B cell (primary cell): ENCODE results near the gene ATRIP. TPM values are rescaled to one million over a fixed set of nuclear protein-coding genes. Genes with fewer than 3 reads are reported as not detected.

Source experiments
- ATAC-seq: fragments of 200-7000 bp; cut with Tn5 transposase; one replicate; pipeline ENCODE4 v1.10.0; 2021; ENCODE audit warnings: low read depth, mild to moderate bottlenecking, moderate number of reproducible peaks, moderate library complexity
- CTCF ChIA-PET: fragments of 350-600 bp; sonication (Branson Sonifier 250); formaldehyde crosslinking; loops from one replicate; lab custom pipeline; 2021; ENCODE audit warnings: antibody characterized with exemption, inconsistent platforms; lab: Charles Lee
- POLR2A ChIA-PET: fragments of 350-600 bp; sonication (Branson Sonifier 250); formaldehyde crosslinking; loops from one replicate; lab custom pipeline; 2021; ENCODE audit warnings: antibody characterized with exemption; lab: Charles Lee
- DNase-seq: peaks from one replicate; pipeline ENCODE4 v3.0.0; 2013
- H2AFZ ChIP-seq: 2 replicates; pipeline ENCODE4 v1.6.1; 2012; ENCODE audit warnings: mild to moderate bottlenecking, low read depth, low read length; ENCODE audit not compliant: insufficient read depth, poor library complexity, severe bottlenecking
- H3K27ac ChIP-seq, 2 donors: 1 replicate in 1 of 2; 2 replicates in 1 of 2; pipeline ENCODE4 v1.5.1; 2012 to 2013; ENCODE audit warnings: low read length in 2 of 2, mild to moderate bottlenecking in 2 of 2, moderate library complexity in 1 of 2
- H3K27me3 ChIP-seq, 4 experiments: fragments of 200-600 bp in 1 of 4; sonication (generic) in 1 of 4; replicated peaks in 1 of 4; 1 replicate in 2 of 4; 2 replicates in 2 of 4; pipeline versions ENCODE4 v1.6.1 to v1.7.0; 2013 to 2016; ENCODE audit warnings: low read length in 3 of 4, mild to moderate bottlenecking in 2 of 4, mixed read lengths in 1 of 4, moderate library complexity in 1 of 4; ENCODE audit not compliant: insufficient read depth in 4 of 4, control insufficient read depth in 3 of 4; ENCODE audit errors: control extremely low read depth in 1 of 4
- H3K36me3 ChIP-seq, 2 experiments: replicated peaks in 1 of 2; 1 replicate in 1 of 2; 2 replicates in 1 of 2; pipeline versions ENCODE4 v1.6.1 to v1.7.1; 2013; ENCODE audit warnings: low read length in 1 of 2; ENCODE audit not compliant: insufficient read depth in 2 of 2, control insufficient read depth in 1 of 2; ENCODE audit errors: control extremely low read depth in 1 of 2, extremely low read depth in 1 of 2
- H3K4me1 ChIP-seq, 2 donors: fragments of 200-600 bp in 1 of 2; sonication (generic) in 1 of 2; 1 replicate in 1 of 2; 2 replicates in 1 of 2; pipeline versions ENCODE4 v1.5.1 to v1.6.1; 2013 to 2017; ENCODE audit warnings: low read length in 2 of 2; ENCODE audit not compliant: control insufficient read depth in 2 of 2, insufficient read depth in 2 of 2
- H3K4me2 ChIP-seq: replicated peaks from 2 replicates; pipeline ENCODE3; 2012; ENCODE audit warnings: mild to moderate bottlenecking, low read depth, low read length; ENCODE audit not compliant: poor library complexity, severe bottlenecking
- H3K4me3 ChIP-seq, 5 experiments: fragments of 200-600 bp in 1 of 5; sonication (generic) in 1 of 5; 1 replicate in 3 of 5; 2 replicates in 2 of 5; pipeline versions ENCODE4 v1.5.1 to v1.7.0; 2011 to 2016; ENCODE audit warnings: low read length in 4 of 5, mild to moderate bottlenecking in 4 of 5, low read depth in 2 of 5, control low read depth in 1 of 5, moderate library complexity in 1 of 5; ENCODE audit not compliant: insufficient read depth in 1 of 5; ENCODE audit errors: control extremely low read depth in 1 of 5, extremely low read depth in 1 of 5
- H3K79me2 ChIP-seq: fragments of 200-600 bp; sonication (generic); one replicate; pipeline ENCODE4 v1.6.0; 2016; ENCODE audit warnings: low read length; ENCODE audit not compliant: control insufficient read depth, insufficient read depth
- H3K9ac ChIP-seq: fragments of 200-600 bp; sonication (generic); 2 replicates; pipeline ENCODE4 v1.6.1; 2017; ENCODE audit warnings: mild to moderate bottlenecking, low read length, moderate library complexity
- H3K9me3 ChIP-seq, 3 donors: one replicate each; pipeline versions ENCODE4 v1.6.1 to v1.7.1; 2013; ENCODE audit warnings: low read length in 2 of 3; ENCODE audit not compliant: control insufficient read depth in 2 of 3, insufficient read depth in 1 of 3; ENCODE audit errors: control extremely low read depth in 1 of 3
- H4K20me1 ChIP-seq: 2 replicates; pipeline ENCODE4 v1.6.0; 2012; ENCODE audit warnings: mild to moderate bottlenecking, low read length; ENCODE audit not compliant: insufficient read depth, control insufficient read depth, poor library complexity, severe bottlenecking
- H3K27ac Mint-ChIP-seq: one replicate; pipeline ENCODE4 v1.8.0; 2021; ENCODE audit warnings: mixed read lengths
- H3K27me3 Mint-ChIP-seq: one replicate; pipeline ENCODE4 v1.8.0; 2021; ENCODE audit warnings: mixed read lengths
- H3K4me1 Mint-ChIP-seq: one replicate; pipeline ENCODE4 v1.8.0; 2021; ENCODE audit warnings: mixed read lengths
- H3K4me3 Mint-ChIP-seq: one replicate; pipeline ENCODE4 v1.8.0; 2021; ENCODE audit warnings: mixed read lengths
- H3K9me3 Mint-ChIP-seq: one replicate; pipeline ENCODE4 v1.8.0; 2022; ENCODE audit warnings: mixed read lengths; ENCODE audit not compliant: insufficient read depth
- EZH2 ChIP-seq: IDR thresholded peaks from 2 replicates; pipeline ENCODE4 v1.6.1; 2012; ENCODE audit warnings: borderline replicate concordance, low read depth, mild to moderate bottlenecking, moderate library complexity, low read length; ENCODE audit not compliant: insufficient read depth, poor library complexity, severe bottlenecking
- WGBS: methylation state at CpG from one replicate; pipeline ENCODE4 v1.1.5; 2013; ENCODE audit warnings: missing lambda C conversion rate; ENCODE audit not compliant: insufficient coverage; 5-methylcytosine and 5-hydroxymethylcytosine counted together
- intact Hi-C: fragments of 100-400 bp; cut with micrococcal nuclease; formaldehyde crosslinking; loops from one replicate; pipeline ENCODE4 v1.10.0; 2022
- polyA plus RNA-seq: library from polyadenylated mRNA; depleted of rRNA; stranded (reverse); fragments of >200 nt; gene quantifications from 2 replicates; pipeline ENCODE4 v1.2.3, GENCODE V29; 2012
- total RNA-seq, 2 donors: library from RNA; stranded (reverse); fragments of 120-200 nt in 1 of 2; gene quantifications; 1 replicate in 1 of 2; 2 replicates in 1 of 2; pipeline versions ENCODE4 v1.2.3 to v1.2.4, GENCODE V29; 2013 to 2022
- TF ChIP-seq, protein P1 (sequence below): fragments of 200-600 bp; IDR thresholded peaks from one replicate; pipeline ENCODE4 v1.8.0; 2022; ENCODE audit warnings: antibody characterized with exemption, mild to moderate bottlenecking

The ATRIP gene
- total and polyA plus RNA-seq, 2 donors (not counting 1 experiment from before 2014, with no cell fraction given), result 10.5 to 11.6 TPM

DNA sequence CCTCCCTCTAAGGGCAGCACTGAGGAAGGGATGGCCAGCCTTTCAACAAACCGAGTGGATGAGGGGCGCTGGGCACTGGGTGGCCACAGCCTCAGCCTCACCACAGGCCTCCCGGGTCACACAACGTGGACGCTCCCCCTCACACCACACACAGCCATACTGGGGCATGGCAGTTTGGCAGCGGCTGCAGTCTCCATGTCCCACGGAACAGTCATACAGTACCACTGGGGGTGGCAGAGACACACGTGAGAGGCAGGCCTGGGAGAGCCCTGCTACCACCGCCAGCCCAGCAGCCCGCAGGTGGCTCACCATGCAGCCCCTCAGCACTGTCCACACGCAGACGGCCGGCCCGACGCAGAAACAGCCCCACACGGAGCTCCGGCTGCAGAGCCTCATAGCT is 28.4 kb upstream of the ATRIP start:
- DNase-seq, result no peak
- intact Hi-C loops, result no loop called here
- Histone ChIP-seq H3K79me2 (no peaks in the 10 kb centered on the region), H4K20me1 (no peaks in the 10 kb centered on the region), H3K9me3 (no peaks in the 10 kb centered on the region), H3K4me3 (no peak overlapping the region), H3K4me1 (no peaks in the 10 kb centered on the region), H3K9ac (no peak overlapping the region), H3K4me2 (no peak overlapping the region), H3K27ac (no peak overlapping the region), H3K27me3 (no peaks in the 10 kb centered on the region), H2AFZ (no peak overlapping the region), H3K36me3 (no peaks in the 10 kb centered on the region)
- WGBS, result 96% methylated on average over 17 of the region's 17 CpGs
- POLR2A ChIA-PET, result no interaction called here
- no peak overlapping the region for H3K4me3 Mint-ChIP-seq
- H3K4me1 Mint-ChIP-seq, result no peaks in the 10 kb centered on the region
- TF ChIP-seq EZH2, result no peak
- TF ChIP-seq, protein P1, sequence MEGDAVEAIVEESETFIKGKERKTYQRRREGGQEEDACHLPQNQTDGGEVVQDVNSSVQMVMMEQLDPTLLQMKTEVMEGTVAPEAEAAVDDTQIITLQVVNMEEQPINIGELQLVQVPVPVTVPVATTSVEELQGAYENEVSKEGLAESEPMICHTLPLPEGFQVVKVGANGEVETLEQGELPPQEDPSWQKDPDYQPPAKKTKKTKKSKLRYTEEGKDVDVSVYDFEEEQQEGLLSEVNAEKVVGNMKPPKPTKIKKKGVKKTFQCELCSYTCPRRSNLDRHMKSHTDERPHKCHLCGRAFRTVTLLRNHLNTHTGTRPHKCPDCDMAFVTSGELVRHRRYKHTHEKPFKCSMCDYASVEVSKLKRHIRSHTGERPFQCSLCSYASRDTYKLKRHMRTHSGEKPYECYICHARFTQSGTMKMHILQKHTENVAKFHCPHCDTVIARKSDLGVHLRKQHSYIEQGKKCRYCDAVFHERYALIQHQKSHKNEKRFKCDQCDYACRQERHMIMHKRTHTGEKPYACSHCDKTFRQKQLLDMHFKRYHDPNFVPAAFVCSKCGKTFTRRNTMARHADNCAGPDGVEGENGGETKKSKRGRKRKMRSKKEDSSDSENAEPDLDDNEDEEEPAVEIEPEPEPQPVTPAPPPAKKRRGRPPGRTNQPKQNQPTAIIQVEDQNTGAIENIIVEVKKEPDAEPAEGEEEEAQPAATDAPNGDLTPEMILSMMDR, result no peak
- no peak for ATAC-seq
- no peaks in the 10 kb centered on the region for H3K27me3 Mint-ChIP-seq
- CTCF ChIA-PET, result interaction anchor here (0.7 to 1.2 kb wide), 2 partner anchors 17 to 144 kb away, joined by 3 to 4 read pairs; no protein-coding TSS in a partner anchor
- H3K27ac Mint-ChIP-seq, result no peak overlapping the region
- H3K9me3 Mint-ChIP-seq, result no peaks in the 10 kb centered on the region

- Mint-ChIP-seq H3K27me3 (no peaks in the 10 kb centered on the region), H3K4me1 (no peaks in the 10 kb centered on the region), H3K4me3 (no peak overlapping the region), H3K27ac (no peak overlapping the region), H3K9me3 (no peaks in the 10 kb centered on the region)
- ChIA-PET CTCF (interaction anchor here (0.7 to 1.3 kb wide), 3 partner anchors 16 to 145 kb away, joined by 3 to 8 read pairs (median 4); no protein-coding TSS in a partner anchor), POLR2A (no interaction called here)
- Histone ChIP-seq H3K9me3 (no peaks in the 10 kb centered on the region), H3K4me3 (no peak overlapping the region), H3K4me2 (no peak overlapping the region), H2AFZ (no peak overlapping the region), H3K27ac (no peak overlapping the region), H3K4me1 (no peaks in the 10 kb centered on the region), H3K79me2 (no peaks in the 10 kb centered on the region), H3K36me3 (no peaks in the 10 kb centered on the region), H4K20me1 (no peaks in the 10 kb centered on the region), H3K9ac (no peak overlapping the region), H3K27me3 (no peaks in the 10 kb centered on the region)
- 91% methylated on average over 9 of the region's 9 CpGs for WGBS
- DNase-seq, result no peak
- TF ChIP-seq EZH2, result no peak
- TF ChIP-seq, protein P1, result no peak
- ATAC-seq, result no peak
- intact Hi-C loops, result no loop called here
Measured at GRCh38 chr3:48418651-48419050, 27.9 kb upstream of the ATRIP start.
